Activated naive CD4-positive, alpha-beta T cell treated with anti-CD3 and anti-CD28 coated beads, Interleukin-2, amount 50 U/mL, for 24 hours (primary cell): ENCODE measurements around the gene TRIM67.
A peak's percentile ranks its signal among the peaks of the same experiment; 100 is the strongest.
"Not testable (repeated sequence)": the region's sequence is repeated elsewhere in the genome, so short reads cannot be mapped to it uniquely, and the experiment has no call there.

Source experiments
- H3K27ac Mint-ChIP-seq: one replicate; pipeline ENCODE4 v1.8.0; 2021; ENCODE audit warnings: mild to moderate bottlenecking, mixed read lengths
- H3K27me3 Mint-ChIP-seq: one replicate; pipeline ENCODE4 v1.8.0; 2021; ENCODE audit warnings: mixed read lengths
- H3K36me3 Mint-ChIP-seq: one replicate; pipeline ENCODE4 v1.8.0; 2021; ENCODE audit warnings: mixed read lengths
- H3K4me1 Mint-ChIP-seq: one replicate; pipeline ENCODE4 v1.8.0; 2021; ENCODE audit warnings: mixed read lengths
- H3K4me3 Mint-ChIP-seq: one replicate; pipeline ENCODE4 v1.8.0; 2021; ENCODE audit warnings: mild to moderate bottlenecking, mixed read lengths
- H3K9me3 Mint-ChIP-seq: one replicate; pipeline ENCODE4 v1.8.0; 2021; ENCODE audit warnings: mixed read lengths

TRIM67 gene

DNA sequence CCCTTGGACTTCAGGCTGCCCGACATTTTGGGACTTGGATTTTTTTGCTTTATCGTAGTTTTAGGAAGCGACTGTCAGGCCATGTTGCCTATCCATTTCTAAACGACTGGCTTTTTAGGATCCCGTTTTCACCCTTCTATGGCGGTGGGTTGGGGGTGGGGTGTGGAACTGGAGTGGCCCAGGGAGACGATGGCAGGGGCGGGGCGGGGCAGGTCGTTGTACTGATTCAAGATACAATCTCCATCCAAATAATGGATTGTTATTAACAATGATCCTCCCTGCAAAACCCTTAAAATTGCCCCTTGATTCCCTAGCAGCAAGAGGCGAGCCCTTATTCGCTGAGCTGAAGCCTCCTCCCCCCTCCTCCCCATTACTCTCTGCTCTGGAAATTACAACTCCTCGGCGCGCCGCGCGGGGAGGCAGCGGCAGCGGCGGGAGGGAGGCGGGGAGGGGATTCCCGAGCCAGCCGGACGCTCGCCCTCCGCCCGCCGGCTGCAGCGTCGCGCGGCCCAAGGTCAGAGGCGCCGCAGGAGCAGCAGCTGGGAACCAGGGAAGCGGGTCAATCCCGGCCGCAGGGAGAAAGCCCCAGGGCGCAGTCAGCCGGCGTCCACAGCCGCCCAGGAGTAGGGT lies at the start of gene TRIM67:
TRIM67 (plus strand) TSS at position 392 of the 630 bp plus-strand sequence. CDS start 912 bp downstream, outside the sequence.
- peak within 1 kb of the TSS; percentile 4 for H3K4me3 Mint-ChIP-seq
- no peaks in the 10 kb centered on the region for H3K9me3 Mint-ChIP-seq
- no peaks in the 10 kb centered on the region for H3K36me3 Mint-ChIP-seq
- H3K27ac Mint-ChIP-seq: no peak within 1 kb of the TSS
- peaks cover 43% of the 10 kb centered on the region for H3K27me3 Mint-ChIP-seq
- peaks cover 3% of the 10 kb centered on the region for H3K4me1 Mint-ChIP-seq

DNA sequence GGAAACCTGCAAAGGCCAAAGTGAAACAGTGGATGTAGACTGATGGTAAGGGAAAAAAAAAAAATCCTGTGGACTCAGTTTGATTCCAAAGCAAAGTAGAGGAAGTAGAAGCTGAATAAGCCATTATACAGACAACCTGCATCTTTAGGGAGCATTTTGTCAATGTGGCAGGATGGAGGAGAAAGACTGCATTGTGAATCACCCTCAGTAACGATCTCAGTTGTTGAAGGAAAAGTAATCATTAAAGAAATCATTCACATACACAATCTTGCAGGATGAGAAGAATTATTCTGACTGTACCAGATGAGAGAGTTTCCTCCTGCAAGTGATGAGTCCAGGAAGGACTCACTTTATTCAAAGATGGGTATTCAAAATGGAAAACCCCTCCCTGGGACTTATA lies 45.1 kb upstream of the TRIM67 start:
- Mint-ChIP-seq H3K27me3 (peaks cover 15% of the 10 kb centered on the region), H3K27ac (no peak overlapping the region), H3K36me3 (peaks cover 2% of the 10 kb centered on the region), H3K9me3 (peaks cover 23% of the 10 kb centered on the region), H3K4me3 (no peak overlapping the region), H3K4me1 (no peaks in the 10 kb centered on the region)

DNA sequence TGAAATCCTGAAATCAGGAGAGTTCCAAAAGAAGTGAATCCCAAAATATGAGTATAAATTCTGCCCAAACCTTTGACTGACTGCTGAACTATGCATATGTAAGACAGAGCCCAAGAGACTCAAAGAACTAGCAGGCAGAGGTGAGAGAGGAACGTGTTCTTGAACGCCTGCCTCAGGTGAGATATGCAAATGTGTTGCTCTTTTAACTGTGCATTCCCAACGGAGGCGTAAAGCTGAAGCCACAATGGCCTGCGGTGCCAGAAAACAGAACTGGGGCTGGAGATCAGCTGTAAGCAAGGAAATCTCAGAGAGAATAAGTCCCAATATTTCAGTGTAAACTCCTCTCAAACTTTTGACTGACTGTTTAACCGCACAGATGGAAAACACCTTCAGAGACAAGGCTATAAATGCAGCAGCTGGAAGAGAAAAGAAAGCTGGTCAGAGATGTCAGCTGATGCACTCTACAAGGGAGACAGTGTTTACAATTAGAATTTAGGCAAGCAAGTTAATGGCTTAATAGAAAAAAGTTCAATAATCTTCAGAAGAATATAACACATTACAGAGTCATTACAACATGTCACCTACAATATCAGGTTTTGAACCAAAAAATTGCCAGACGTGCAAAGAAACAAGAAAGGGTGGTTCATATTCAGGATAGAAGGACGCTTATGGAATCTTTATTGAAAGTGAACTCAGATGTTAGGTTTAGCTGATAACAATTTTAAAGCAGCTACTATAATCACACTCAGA lies 43.0 kb upstream of the TRIM67 start:
- Mint-ChIP-seq H3K36me3 (peaks cover 2% of the 10 kb centered on the region), H3K9me3 (peaks cover 14% of the 10 kb centered on the region), H3K27ac (no peak overlapping the region), H3K4me1 (no peaks in the 10 kb centered on the region), H3K27me3 (peaks cover 11% of the 10 kb centered on the region), H3K4me3 (no peak overlapping the region)

DNA sequence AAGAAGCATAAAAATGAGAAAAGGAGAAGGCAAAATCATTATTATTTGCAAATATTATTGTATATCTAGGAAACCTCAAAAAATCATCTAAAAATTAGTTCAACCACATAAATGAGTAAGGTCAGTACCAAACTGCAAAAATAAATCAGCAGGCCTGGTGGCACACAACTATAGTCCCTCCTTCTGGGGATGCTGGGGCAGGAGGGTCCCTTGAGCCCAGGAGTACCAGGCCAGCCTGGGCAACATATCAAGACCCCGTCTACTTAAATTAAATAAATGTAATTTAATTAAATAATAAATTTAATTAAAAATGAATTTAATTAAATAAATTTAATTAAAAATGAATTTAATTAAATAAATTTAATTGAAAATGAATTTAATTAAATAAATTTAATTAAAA lies 40.3 kb upstream of the TRIM67 start:
- H3K27me3 Mint-ChIP-seq: peaks cover 10% of the 10 kb centered on the region
- peaks cover 1% of the 10 kb centered on the region for H3K36me3 Mint-ChIP-seq
- no peaks in the 10 kb centered on the region for H3K4me1 Mint-ChIP-seq
- no peak overlapping the region for H3K27ac Mint-ChIP-seq
- H3K9me3 Mint-ChIP-seq: peaks cover 12% of the 10 kb centered on the region
- H3K4me3 Mint-ChIP-seq: no peak overlapping the region

DNA sequence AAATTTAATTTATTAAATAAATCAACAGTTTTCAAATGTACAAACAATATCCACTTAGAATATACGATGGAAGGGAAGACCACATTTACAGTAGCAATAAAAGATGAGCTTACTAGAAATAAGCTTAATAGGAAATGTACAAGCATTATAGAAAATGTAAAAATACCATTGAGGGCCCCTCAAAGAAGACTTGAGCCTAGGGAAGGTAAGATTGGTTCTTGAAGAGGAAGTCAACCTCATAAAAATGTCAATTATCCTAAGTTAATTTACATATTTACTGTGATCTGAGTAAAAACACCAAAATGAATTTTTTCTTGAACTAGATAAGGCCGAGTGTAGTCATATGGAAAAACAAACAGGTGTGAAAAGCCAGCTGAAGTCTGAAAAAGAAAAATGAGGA lies 39.7 kb upstream of the TRIM67 start:
- Mint-ChIP-seq H3K36me3 (no peaks in the 10 kb centered on the region), H3K27me3 (peaks cover 6% of the 10 kb centered on the region), H3K4me1 (no peaks in the 10 kb centered on the region), H3K27ac (no peak overlapping the region), H3K9me3 (peaks cover 9% of the 10 kb centered on the region), H3K4me3 (no peak overlapping the region)

- H3K4me3 Mint-ChIP-seq: no peak overlapping the region
Measured at GRCh38 chr1:231124746-231125145, 37.1 kb upstream of the TRIM67 start.

DNA sequence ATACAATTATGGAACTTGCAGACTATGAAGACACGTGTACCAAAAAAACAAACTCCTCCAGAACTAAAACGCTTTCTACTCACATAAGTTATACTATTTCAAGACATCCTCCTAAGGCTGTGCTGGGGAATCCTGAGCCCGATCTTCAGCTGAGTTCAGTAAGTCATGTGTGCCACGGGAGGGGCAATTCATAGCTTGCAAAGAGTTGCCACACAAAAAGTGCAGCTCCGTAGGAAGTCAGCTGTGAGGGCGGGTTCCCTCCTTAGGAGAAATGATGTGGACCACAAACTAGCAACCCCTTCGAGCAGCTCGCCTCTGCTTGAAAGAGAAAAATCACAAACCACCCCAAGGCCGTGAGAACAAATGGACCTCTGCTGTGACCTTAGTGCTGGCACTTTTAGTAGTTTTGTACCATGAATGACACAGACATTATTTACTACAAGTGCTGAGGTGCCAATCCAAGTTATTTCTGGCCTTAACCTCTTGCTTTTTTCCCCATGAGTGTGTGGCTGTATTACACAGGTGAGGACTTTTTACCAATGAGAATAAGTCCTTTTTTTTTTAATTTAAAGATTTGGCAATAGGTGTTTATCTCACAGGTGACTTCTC lies 35.8 kb upstream of the TRIM67 start:
- Mint-ChIP-seq H3K4me3 (no peak overlapping the region), H3K27me3 (no peaks in the 10 kb centered on the region), H3K27ac (no peak overlapping the region), H3K4me1 (no peaks in the 10 kb centered on the region), H3K9me3 (no peaks in the 10 kb centered on the region), H3K36me3 (no peaks in the 10 kb centered on the region)

More at GRCh38 chr1:231124746-231125145, 37.1 kb upstream of the TRIM67 start:
- Mint-ChIP-seq H3K36me3 (no peaks in the 10 kb centered on the region), H3K9me3 (no peaks in the 10 kb centered on the region), H3K27ac (no peak overlapping the region), H3K27me3 (no peaks in the 10 kb centered on the region), H3K4me1 (no peaks in the 10 kb centered on the region)

DNA sequence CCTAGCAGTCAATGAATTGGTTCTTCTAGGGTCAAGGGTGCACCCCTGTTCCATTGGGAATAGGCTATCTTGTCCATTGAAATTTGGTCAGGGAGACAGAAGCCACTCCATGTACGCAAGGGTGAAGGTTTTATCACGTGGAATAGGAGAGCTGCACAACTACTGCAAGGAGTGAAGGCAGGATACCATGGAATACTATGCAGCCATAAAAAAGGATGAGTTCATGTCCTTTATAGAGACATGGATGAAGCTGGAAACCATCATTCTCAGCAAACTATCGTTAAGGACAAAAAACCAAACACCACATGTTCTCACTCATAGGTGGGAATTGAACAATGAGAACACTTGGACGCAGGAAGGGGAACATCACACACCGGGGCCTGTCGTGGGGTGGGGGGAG lies 34.8 kb upstream of the TRIM67 start:
- not testable (repeated sequence) for H3K9me3 Mint-ChIP-seq, H3K27ac Mint-ChIP-seq, H3K4me3 Mint-ChIP-seq, H3K36me3 Mint-ChIP-seq, H3K27me3 Mint-ChIP-seq, H3K4me1 Mint-ChIP-seq

DNA sequence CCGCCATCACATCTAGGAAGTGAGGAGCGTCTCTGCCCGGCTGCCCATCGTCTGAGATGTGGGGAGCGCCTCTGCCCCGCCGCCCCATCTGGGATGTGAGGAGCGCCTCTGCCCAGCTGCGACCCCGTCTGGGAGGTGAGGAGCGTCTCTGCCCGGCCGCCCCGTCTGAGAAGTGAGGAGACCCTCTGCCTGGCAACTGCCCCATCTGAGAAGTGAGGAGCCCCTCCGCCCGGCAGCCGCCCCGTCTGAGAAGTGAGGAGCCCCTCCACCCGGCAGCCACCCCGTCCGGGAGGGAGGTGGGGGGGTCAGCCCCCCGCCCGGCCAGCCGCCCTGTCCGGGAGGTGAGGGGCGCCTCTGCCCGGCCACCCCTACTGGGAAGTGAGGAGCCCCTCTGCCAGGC lies 33.4 kb upstream of the TRIM67 start:
- not testable (repeated sequence) for H3K27me3 Mint-ChIP-seq, H3K27ac Mint-ChIP-seq, H3K9me3 Mint-ChIP-seq, H3K4me3 Mint-ChIP-seq, H3K36me3 Mint-ChIP-seq, H3K4me1 Mint-ChIP-seq

- no peak overlapping the region for H3K27ac Mint-ChIP-seq
- no peak overlapping the region for H3K4me3 Mint-ChIP-seq
- no peaks in the 10 kb centered on the region for H3K27me3 Mint-ChIP-seq
- H3K9me3 Mint-ChIP-seq: no peaks in the 10 kb centered on the region
- no peaks in the 10 kb centered on the region for H3K36me3 Mint-ChIP-seq
- H3K4me1 Mint-ChIP-seq: no peaks in the 10 kb centered on the region
Measured at GRCh38 chr1:231130544-231130943, 31.3 kb upstream of the TRIM67 start.

- not testable (repeated sequence) for H3K9me3 Mint-ChIP-seq, H3K4me3 Mint-ChIP-seq, H3K4me1 Mint-ChIP-seq, H3K36me3 Mint-ChIP-seq, H3K27me3 Mint-ChIP-seq, H3K27ac Mint-ChIP-seq
Measured at GRCh38 chr1:231132591-231132990, 29.3 kb upstream of the TRIM67 start.

DNA sequence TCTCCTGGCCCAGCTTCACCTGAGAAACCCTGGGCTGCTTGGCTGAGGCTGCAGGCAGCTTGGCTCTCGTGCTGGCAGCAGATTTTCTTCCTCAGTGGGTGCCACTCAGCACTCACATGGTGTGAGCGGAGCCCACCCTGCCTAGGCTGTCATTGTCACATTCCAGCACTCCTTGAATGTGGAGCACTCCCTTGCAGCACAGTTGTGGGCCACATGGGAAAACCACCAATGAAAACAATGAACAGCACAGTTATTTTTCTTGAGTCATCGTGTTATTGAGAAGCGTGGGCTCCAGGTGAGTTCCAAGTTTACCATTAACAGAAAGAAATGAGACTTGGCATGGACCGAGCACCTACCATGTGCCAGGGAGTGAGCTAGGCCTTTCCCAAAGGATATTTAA lies 27.2 kb upstream of the TRIM67 start:
- no peaks in the 10 kb centered on the region for H3K9me3 Mint-ChIP-seq
- H3K4me3 Mint-ChIP-seq: no peak overlapping the region
- no peaks in the 10 kb centered on the region for H3K36me3 Mint-ChIP-seq
- no peak overlapping the region for H3K27ac Mint-ChIP-seq
- no peaks in the 10 kb centered on the region for H3K4me1 Mint-ChIP-seq
- peaks cover 2% of the 10 kb centered on the region for H3K27me3 Mint-ChIP-seq

- H3K4me3 Mint-ChIP-seq: no peak overlapping the region
- no peaks in the 10 kb centered on the region for H3K36me3 Mint-ChIP-seq
- no peak overlapping the region for H3K27ac Mint-ChIP-seq
- peaks cover 14% of the 10 kb centered on the region for H3K27me3 Mint-ChIP-seq
- H3K9me3 Mint-ChIP-seq: no peaks in the 10 kb centered on the region
- H3K4me1 Mint-ChIP-seq: no peaks in the 10 kb centered on the region
Measured at GRCh38 chr1:231138236-231138635, 23.6 kb upstream of the TRIM67 start.

DNA sequence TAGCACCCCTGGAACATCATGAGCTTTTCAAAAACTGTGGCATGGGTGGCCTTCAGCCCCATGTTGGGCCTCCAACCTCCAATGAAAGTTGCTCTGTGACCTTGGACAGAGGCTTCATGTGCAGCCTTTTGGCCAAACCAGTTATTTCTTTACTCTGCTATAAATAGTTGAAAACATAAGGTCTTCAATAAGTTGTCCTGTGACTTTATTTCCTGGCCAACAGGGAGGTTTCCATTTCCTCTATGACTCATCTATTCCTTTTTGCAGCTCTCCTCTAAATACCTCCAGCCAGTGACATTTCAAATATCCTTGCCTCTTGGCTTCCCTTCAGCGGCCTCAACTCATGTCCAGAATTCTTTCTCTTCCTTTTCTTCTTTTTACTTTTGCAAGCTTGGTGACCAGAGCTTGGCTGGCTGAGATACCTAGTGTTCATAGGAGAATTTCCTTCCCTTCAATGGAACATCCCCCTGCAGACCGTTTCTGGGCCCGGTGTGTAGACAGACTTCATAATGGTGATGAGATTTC lies 22.7 kb upstream of the TRIM67 start:
- H3K4me3 Mint-ChIP-seq: no peak overlapping the region
- H3K4me1 Mint-ChIP-seq: no peaks in the 10 kb centered on the region
- H3K9me3 Mint-ChIP-seq: no peaks in the 10 kb centered on the region
- no peak overlapping the region for H3K27ac Mint-ChIP-seq
- no peaks in the 10 kb centered on the region for H3K36me3 Mint-ChIP-seq
- peaks cover 14% of the 10 kb centered on the region for H3K27me3 Mint-ChIP-seq

DNA sequence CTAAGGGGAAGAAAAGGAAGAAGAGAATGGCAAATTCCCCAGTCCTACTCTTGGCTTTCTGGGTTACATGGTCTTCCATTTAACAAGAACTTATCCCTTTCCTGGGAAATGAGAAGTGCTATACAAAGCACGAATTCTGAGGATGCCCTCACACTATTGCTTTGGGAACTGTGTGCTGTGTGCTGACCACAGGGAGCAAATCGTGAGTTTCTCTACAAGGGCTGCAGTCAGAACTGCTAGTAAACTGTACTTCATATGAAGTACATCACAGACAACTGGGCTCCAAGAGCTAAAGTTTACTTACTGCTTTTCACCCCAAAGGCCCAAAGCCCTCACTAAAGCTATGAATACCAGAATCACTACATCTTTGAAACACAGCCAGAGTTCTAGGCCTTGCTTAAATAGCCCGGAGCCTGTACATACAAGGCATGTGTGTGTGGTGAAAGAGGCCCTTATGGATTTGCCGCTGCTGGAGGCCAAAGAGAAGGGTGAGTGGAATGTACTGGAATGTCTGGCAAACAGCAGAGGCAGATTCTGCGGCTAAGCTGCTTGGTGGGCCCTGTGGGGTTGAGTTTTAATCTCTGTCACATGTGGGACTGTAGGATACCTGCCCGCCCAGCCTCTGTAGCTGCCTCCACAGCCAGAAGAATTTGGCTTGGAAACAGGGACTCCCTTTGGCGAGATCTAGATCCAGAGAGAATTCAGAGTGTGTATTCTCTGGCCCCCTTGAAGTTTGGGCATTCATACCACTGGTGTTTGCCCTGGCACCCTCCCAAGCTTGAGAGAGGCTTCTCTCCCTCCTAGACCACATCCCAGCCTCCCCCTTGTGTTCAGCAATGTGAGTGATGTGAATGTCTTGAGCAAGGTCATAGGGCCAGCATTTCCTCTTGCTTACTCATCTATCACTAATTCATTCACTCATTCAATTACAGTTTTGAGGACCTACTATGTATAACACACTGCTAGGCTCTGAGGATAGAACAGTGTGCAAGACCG lies 21.9 kb upstream of the TRIM67 start:
- Mint-ChIP-seq H3K9me3 (no peaks in the 10 kb centered on the region), H3K27ac (no peak overlapping the region), H3K4me3 (no peak overlapping the region), H3K27me3 (peaks cover 14% of the 10 kb centered on the region), H3K36me3 (no peaks in the 10 kb centered on the region), H3K4me1 (no peaks in the 10 kb centered on the region)
